Keratinocyte (primary cell): ENCODE results near the gene VPS8.

Source experiments
- CTCF ChIP-seq, 3 experiments: IDR thresholded peaks in 1 of 3; conservative IDR thresholded peaks in 1 of 3; optimal IDR thresholded peaks in 1 of 3; 2 replicates in 2 of 3; 3 replicates in 1 of 3; pipeline versions ENCODE3 to v1.5.1; 2011; ENCODE audit warnings: low read length in 3 of 3, mild to moderate bottlenecking in 3 of 3, moderate library complexity in 2 of 3, control low read depth in 1 of 3, inconsistent platforms in 1 of 3; ENCODE audit not compliant: insufficient read depth in 2 of 3; ENCODE audit errors: extremely low read depth in 1 of 3
- EZH2 ChIP-seq: IDR thresholded peaks from one replicate; pipeline ENCODE4 v1.6.1; 2012; ENCODE audit warnings: inconsistent platforms, mild to moderate bottlenecking, low read length, moderate library complexity

DNA sequence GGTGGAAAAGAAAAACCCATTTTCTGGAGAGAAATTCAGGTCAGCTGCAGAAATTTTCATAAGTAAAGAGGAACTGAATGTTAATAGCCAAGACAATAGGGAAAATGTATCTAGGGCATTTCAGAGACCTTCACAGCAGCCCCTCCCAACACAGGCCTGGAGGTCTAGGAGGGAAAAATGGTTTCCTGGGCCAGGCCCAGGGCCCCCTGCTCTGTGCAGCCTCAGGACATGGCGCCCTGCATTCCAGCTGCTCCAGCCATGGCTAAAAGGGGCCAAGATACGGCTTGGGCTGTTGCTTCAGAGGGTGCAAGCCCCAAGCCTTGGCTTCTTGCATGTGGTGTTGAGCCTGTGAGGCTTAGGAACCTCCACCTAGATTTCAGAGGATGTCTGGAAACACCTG lies 248.7 kb downstream of the VPS8 start:
- TF ChIP-seq CTCF (optimal IDR thresholded peaks at IDR 0.05 in 1 of 3, IDR thresholded peaks at IDR 0.05 in 1 of 3, conservative IDR thresholded peaks at IDR 0.05 in 1 of 3; ENCODE audit: extremely low read depth in 1 of 3, insufficient read depth in 2 of 3, low read length in 3 of 3) (no peak), EZH2 (no peak)
